HepG2 (cell line): Measurements from ENCODE around the gene NFE2L1. TPM values are rescaled to one million over a fixed set of nuclear protein-coding genes. Genes with fewer than 3 reads are reported as not detected.

ENCODE experiments used
- FIP1L1 ChIP-seq: fragments of 200-400 bp; formaldehyde crosslinking; IDR thresholded peaks from 2 replicates; pipeline ENCODE4 v1.6.1; 2018; ENCODE audit warnings: low read depth, mild to moderate bottlenecking, low read length, moderate library complexity, borderline replicate concordance; ENCODE audit not compliant: insufficient read depth
- HCFC1 ChIP-seq: fragments of 150-350 bp; IDR thresholded peaks from 2 replicates; pipeline ENCODE4 v1.6.1; 2014; ENCODE audit warnings: low read depth, low read length
- MTF1 ChIP-seq: sonication (generic); formaldehyde crosslinking; IDR thresholded peaks from 2 replicates; pipeline ENCODE4 v1.5.0; 2020; ENCODE audit warnings: missing genetic modification reagents
- NFE2L2 ChIP-seq: fragments of 150-350 bp; IDR thresholded peaks from 2 replicates; pipeline ENCODE4 v1.6.1; 2014; ENCODE audit warnings: low read length
- U2AF2 ChIP-seq: fragments of 200-400 bp; formaldehyde crosslinking; IDR thresholded peaks from 2 replicates; pipeline ENCODE4 v1.6.1; 2017; ENCODE audit warnings: low read depth, mild to moderate bottlenecking, low read length
- ZNF839 ChIP-seq: sonication (generic); formaldehyde crosslinking; IDR thresholded peaks from 2 replicates; pipeline ENCODE4 v1.4.0; 2020; ENCODE audit warnings: missing genetic modification reagents, mild to moderate bottlenecking, borderline replicate concordance
- ZSCAN21 ChIP-seq: sonication (generic); formaldehyde crosslinking; IDR thresholded peaks from 2 replicates; pipeline ENCODE4 v1.8.0; 2022; ENCODE audit warnings: mild to moderate bottlenecking, missing genetic modification reagents, moderate library complexity, borderline replicate concordance
- polyA plus RNA-seq, 8 experiments: library from polyadenylated mRNA; depleted of rRNA in 3 of 8; stranded (reverse) in 7 of 8; unstranded in 1 of 8; fragments of >200 nt; fragmentation: Illumina TruSeq in 4 of 8; extraction: Trizol in 4 of 8; gene quantifications; 2 replicates each; pipeline versions ENCODE4 v1.2.1 to v1.2.3, GENCODE V29; 2011 to 2016; ENCODE audit warnings: low read depth in 4 of 8, missing spikeins in 1 of 8, mixed read lengths in 1 of 8; ENCODE audit not compliant: insufficient read depth in 1 of 8
- total RNA-seq, 5 experiments: library from RNA; depleted of rRNA; stranded (reverse); fragments of >200 nt; fragmentation: Illumina TruSeq; extraction: Trizol; gene quantifications; 2 replicates each; pipeline ENCODE4 v1.2.3, GENCODE V29; 2016; ENCODE audit warnings: low read depth in 1 of 5
- TF ChIP-seq, protein P1 (sequence below): sonication (generic); formaldehyde crosslinking; IDR thresholded peaks from one replicate; pipeline ENCODE4 v1.5.1; 2020; ENCODE audit warnings: mild to moderate bottlenecking, missing genetic modification reagents; ENCODE audit errors: not compliant biosample characterization
- TF ChIP-seq, protein P2 (sequence below): fragments of 450-650 bp; IDR thresholded peaks from 2 replicates; pipeline ENCODE4 v1.6.1; 2016
- TF ChIP-seq, protein P3 (sequence below): sonication (generic); formaldehyde crosslinking; IDR thresholded peaks from 2 replicates; pipeline ENCODE4 v1.4.0; 2020; ENCODE audit warnings: mild to moderate bottlenecking, missing genetic modification reagents, borderline replicate concordance

The NFE2L1 gene
- total and polyA plus RNA-seq, 2 of the 13 experiments (the other 11 are each of a cell fraction or from before 2014, with no cell fraction given), result 67.0 to 234 TPM

DNA sequence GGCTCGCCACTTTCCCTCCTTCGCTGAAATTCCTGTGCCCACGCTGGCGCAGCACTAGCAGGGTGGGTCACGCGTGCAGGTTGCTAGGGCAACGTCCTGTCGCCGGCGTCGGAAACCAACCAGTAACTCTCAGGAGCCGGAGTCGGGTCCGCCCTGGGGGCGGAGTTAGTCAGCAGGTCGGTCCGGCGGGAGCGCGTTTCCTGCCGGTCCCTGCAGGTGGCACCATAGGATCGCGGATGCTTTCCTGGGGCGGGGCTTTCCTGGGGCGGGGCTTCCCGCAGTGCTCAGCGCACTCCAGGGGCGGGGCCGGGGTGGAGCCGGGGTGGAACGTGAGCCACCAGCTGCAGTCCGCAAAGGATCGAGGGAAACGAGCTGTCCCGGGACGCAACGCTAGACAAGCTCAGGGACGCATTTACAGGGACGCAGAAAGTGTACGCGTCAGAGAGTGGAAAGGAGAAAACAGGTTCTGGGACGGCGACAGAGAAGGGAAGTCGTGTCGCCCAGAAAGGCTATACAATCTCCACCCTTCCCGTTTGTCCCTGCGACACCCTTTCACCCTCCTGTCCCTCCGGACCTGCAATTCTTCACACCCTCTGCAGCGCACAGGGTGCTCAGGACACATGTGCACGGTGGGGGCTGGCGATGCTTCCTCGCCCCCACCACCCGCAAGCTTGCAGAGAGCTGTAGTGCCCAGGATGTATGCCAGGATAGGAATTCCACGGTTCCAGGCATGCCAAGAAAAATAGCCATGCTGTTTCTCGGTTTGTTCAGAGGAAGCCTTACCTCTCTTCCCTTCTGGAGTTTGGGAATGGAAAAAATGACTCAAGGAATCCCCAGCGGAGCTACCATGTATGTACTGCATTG is 22.9 kb upstream of the NFE2L1 start (continued):
- TF ChIP-seq, protein P1, sequence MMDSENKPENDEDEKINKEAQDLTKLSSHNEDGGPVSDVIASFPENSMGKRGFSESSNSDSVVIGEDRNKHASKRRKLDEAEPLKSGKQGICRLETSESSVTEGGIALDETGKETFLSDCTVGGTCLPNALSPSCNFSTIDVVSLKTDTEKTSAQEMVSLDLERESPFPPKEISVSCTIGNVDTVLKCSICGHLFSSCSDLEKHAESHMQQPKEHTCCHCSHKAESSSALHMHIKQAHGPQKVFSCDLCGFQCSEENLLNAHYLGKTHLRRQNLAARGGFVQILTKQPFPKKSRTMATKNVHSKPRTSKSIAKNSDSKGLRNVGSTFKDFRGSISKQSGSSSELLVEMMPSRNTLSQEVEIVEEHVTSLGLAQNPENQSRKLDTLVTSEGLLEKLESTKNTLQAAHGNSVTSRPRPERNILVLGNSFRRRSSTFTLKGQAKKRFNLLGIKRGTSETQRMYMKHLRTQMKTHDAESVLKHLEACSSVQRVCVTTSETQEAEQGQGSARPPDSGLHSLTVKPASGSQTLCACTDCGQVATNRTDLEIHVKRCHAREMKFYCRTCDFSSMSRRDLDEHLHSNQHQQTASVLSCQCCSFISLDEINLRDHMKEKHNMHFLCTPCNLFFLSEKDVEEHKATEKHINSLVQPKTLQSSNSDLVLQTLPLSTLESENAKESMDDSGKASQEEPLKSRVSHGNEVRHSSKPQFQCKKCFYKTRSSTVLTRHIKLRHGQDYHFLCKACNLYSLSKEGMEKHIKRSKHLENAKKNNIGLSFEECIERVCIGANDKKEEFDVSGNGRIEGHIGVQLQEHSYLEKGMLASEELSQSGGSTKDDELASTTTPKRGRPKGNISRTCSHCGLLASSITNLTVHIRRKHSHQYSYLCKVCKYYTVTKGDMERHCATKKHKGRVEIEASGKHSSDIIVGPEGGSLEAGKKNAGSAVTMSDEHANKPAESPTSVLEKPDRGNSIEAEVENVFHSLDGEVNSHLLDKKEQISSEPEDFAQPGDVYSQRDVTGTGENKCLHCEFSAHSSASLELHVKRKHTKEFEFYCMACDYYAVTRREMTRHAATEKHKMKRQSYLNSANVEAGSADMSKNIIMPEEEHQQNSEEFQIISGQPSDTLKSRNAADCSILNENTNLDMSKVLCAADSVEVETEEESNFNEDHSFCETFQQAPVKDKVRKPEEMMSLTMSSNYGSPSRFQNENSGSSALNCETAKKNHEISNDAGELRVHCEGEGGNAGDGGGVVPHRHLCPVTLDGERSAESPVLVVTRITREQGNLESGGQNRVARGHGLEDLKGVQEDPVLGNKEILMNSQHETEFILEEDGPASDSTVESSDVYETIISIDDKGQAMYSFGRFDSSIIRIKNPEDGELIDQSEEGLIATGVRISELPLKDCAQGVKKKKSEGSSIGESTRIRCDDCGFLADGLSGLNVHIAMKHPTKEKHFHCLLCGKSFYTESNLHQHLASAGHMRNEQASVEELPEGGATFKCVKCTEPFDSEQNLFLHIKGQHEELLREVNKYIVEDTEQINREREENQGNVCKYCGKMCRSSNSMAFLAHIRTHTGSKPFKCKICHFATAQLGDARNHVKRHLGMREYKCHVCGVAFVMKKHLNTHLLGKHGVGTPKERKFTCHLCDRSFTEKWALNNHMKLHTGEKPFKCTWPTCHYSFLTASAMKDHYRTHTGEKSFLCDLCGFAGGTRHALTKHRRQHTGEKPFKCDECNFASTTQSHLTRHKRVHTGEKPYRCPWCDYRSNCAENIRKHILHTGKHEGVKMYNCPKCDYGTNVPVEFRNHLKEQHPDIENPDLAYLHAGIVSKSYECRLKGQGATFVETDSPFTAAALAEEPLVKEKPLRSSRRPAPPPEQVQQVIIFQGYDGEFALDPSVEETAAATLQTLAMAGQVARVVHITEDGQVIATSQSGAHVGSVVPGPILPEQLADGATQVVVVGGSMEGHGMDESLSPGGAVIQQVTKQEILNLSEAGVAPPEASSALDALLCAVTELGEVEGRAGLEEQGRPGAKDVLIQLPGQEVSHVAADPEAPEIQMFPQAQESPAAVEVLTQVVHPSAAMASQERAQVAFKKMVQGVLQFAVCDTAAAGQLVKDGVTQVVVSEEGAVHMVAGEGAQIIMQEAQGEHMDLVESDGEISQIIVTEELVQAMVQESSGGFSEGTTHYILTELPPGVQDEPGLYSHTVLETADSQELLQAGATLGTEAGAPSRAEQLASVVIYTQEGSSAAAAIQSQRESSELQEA (CRISPR knock-in tag), result peak; percentile 34
- no peak for TF ChIP-seq MTF1
- TF ChIP-seq, protein P2, sequence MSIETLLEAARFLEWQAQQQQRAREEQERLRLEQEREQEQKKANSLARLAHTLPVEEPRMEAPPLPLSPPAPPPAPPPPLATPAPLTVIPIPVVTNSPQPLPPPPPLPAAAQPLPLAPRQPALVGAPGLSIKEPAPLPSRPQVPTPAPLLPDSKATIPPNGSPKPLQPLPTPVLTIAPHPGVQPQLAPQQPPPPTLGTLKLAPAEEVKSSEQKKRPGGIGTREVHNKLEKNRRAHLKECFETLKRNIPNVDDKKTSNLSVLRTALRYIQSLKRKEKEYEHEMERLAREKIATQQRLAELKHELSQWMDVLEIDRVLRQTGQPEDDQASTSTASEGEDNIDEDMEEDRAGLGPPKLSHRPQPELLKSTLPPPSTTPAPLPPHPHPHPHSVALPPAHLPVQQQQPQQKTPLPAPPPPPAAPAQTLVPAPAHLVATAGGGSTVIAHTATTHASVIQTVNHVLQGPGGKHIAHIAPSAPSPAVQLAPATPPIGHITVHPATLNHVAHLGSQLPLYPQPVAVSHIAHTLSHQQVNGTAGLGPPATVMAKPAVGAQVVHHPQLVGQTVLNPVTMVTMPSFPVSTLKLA, result peak; percentile 69
- TF ChIP-seq HCFC1, result 0 out of 2 replicates have a peak, but pooled peaks have one; percentile 16
- no peak; the same call in 1 of the 2 replicates for TF ChIP-seq ZSCAN21 (CRISPR knock-in tag)
- TF ChIP-seq, protein P3, sequence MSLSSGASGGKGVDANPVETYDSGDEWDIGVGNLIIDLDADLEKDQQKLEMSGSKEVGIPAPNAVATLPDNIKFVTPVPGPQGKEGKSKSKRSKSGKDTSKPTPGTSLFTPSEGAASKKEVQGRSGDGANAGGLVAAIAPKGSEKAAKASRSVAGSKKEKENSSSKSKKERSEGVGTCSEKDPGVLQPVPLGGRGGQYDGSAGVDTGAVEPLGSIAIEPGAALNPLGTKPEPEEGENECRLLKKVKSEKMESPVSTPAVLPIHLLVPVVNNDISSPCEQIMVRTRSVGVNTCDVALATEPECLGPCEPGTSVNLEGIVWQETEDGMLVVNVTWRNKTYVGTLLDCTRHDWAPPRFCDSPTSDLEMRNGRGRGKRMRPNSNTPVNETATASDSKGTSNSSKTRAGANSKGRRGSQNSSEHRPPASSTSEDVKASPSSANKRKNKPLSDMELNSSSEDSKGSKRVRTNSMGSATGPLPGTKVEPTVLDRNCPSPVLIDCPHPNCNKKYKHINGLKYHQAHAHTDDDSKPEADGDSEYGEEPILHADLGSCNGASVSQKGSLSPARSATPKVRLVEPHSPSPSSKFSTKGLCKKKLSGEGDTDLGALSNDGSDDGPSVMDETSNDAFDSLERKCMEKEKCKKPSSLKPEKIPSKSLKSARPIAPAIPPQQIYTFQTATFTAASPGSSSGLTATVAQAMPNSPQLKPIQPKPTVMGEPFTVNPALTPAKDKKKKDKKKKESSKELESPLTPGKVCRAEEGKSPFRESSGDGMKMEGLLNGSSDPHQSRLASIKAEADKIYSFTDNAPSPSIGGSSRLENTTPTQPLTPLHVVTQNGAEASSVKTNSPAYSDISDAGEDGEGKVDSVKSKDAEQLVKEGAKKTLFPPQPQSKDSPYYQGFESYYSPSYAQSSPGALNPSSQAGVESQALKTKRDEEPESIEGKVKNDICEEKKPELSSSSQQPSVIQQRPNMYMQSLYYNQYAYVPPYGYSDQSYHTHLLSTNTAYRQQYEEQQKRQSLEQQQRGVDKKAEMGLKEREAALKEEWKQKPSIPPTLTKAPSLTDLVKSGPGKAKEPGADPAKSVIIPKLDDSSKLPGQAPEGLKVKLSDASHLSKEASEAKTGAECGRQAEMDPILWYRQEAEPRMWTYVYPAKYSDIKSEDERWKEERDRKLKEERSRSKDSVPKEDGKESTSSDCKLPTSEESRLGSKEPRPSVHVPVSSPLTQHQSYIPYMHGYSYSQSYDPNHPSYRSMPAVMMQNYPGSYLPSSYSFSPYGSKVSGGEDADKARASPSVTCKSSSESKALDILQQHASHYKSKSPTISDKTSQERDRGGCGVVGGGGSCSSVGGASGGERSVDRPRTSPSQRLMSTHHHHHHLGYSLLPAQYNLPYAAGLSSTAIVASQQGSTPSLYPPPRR (CRISPR knock-in tag), result peak; percentile 24; the same call in 1 of the 2 replicates
- TF ChIP-seq ZNF839 (CRISPR knock-in tag), result no peak; the same call in 1 of the 2 replicates
- peak; percentile 30; the same call in 1 of the 2 replicates for TF ChIP-seq NFE2L2
- no peak for TF ChIP-seq FIP1L1
- peak; percentile 98 for TF ChIP-seq U2AF2
